Ishikawa (cell line): ENCODE measurements around the gene EVA1A.

ENCODE experiments used
- CEBPB ChIP-seq: IDR thresholded peaks from 2 replicates; pipeline ENCODE4 v1.6.1; 2012
- CREB1 ChIP-seq: IDR thresholded peaks from 2 replicates; pipeline ENCODE4 v1.6.1; 2012; ENCODE audit warnings: low read depth
- EGR1 ChIP-seq: IDR thresholded peaks from 2 replicates; pipeline ENCODE4 v1.6.1; 2012
- EP300 ChIP-seq: IDR thresholded peaks from 2 replicates; pipeline ENCODE4 v1.6.1; 2012; ENCODE audit warnings: borderline replicate concordance
- FOXM1 ChIP-seq: IDR thresholded peaks from 2 replicates; pipeline ENCODE4 v1.6.1; 2012; ENCODE audit warnings: low read depth, borderline replicate concordance
- MAX ChIP-seq: IDR thresholded peaks from 2 replicates; pipeline ENCODE4 v1.6.1; 2012
- NFIC ChIP-seq: IDR thresholded peaks from 2 replicates; pipeline ENCODE4 v1.6.1; 2012
- RAD21 ChIP-seq: IDR thresholded peaks from 2 replicates; pipeline ENCODE4 v1.6.1; 2012; ENCODE audit warnings: low read depth
- REST ChIP-seq: IDR thresholded peaks from 2 replicates; pipeline ENCODE4 v1.6.1; 2012; ENCODE audit warnings: low read depth, mild to moderate bottlenecking
- TAF1 ChIP-seq: IDR thresholded peaks from 2 replicates; pipeline ENCODE4 v1.6.1; 2012; ENCODE audit warnings: low read depth, mild to moderate bottlenecking
- TCF12 ChIP-seq: IDR thresholded peaks from 2 replicates; pipeline ENCODE4 v1.6.1; 2012; ENCODE audit warnings: low read depth
- TEAD4 ChIP-seq: IDR thresholded peaks from 2 replicates; pipeline ENCODE4 v1.6.1; 2012
- YY1 ChIP-seq: IDR thresholded peaks from 2 replicates; pipeline ENCODE4 v1.6.1; 2012; ENCODE audit warnings: low read depth
- ZBTB7A ChIP-seq: IDR thresholded peaks from 2 replicates; pipeline ENCODE4 v1.6.1; 2012; ENCODE audit warnings: low read depth
- TF ChIP-seq, protein P1 (sequence below): IDR thresholded peaks from 2 replicates; pipeline ENCODE4 v1.6.1; 2012

The EVA1A gene

DNA sequence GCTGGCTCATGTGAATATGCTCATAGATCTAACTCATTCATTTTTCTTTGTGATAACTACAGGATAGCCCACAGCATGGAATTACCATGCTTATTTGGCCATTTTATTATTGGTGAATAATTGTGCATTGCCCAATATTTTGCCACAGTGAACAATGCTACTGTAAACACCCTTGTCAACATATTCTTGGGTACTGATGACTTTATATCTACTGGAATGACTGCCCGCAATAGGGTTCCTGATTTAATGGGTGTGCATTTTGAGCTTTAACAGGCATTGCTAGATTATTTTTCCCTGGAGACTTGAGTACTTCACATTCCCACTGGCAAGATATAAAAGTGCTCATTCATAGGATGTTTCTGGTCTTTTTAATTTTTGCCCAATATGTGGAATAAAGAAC is 42.7 kb upstream of the EVA1A start:
- TF ChIP-seq NFIC (no peak), CREB1 (no peak), EGR1 (no peak), YY1 (no peak), REST (no peak)
- TF ChIP-seq, protein P1, sequence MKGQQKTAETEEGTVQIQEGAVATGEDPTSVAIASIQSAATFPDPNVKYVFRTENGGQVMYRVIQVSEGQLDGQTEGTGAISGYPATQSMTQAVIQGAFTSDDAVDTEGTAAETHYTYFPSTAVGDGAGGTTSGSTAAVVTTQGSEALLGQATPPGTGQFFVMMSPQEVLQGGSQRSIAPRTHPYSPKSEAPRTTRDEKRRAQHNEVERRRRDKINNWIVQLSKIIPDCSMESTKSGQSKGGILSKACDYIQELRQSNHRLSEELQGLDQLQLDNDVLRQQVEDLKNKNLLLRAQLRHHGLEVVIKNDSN: no peak

GRCh38 chr2:75602724-75603342 is 42.1 kb upstream of the EVA1A start:
- no peak for TF ChIP-seq RAD21
- TF ChIP-seq CEBPB: no peak
- TF ChIP-seq REST: no peak
- no peak for TF ChIP-seq NFIC
- TF ChIP-seq TEAD4: no peak
- no peak for TF ChIP-seq CREB1
- TF ChIP-seq EP300: no peak
- TF ChIP-seq ZBTB7A: no peak
- TF ChIP-seq YY1: no peak
- no peak for TF ChIP-seq TCF12
- TF ChIP-seq EGR1: no peak
- TF ChIP-seq FOXM1: no peak
- TF ChIP-seq, protein P1: no peak
- no peak for TF ChIP-seq TAF1
- TF ChIP-seq MAX: no peak

DNA sequence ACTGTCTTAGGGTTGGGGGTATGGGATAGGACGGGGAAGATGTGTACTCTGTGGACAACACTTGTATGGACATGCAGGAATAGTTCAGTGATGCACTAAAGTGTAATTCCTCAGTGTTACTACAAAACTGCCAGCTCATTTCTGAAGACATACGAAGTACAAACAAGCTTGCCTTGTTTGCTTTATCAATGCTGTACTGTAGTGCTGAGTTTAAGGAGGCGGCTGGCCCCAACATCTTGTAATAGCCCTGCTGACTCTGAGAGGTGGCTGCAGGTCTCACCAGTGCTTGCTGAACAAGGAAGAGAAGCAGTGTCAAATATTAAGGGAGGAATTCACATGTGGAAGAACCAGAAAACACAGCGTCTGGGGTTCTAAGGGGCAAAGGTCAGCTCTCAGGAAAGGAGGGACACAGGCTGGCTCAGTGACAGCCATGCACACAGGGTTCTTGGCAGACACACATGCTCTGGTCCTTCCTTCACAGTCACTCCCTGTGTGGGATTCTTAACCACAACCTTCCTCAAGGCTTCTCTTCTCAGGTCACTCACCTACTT is 39.8 kb upstream of the EVA1A start:
- no peak for TF ChIP-seq RAD21
- TF ChIP-seq, protein P1: no peak
- no peak for TF ChIP-seq CEBPB
- TF ChIP-seq YY1: no peak
- TF ChIP-seq TAF1: no peak
- TF ChIP-seq MAX: no peak
- TF ChIP-seq TCF12: no peak
- TF ChIP-seq TEAD4: no peak
- no peak for TF ChIP-seq ZBTB7A
- no peak for TF ChIP-seq FOXM1
- TF ChIP-seq EGR1: no peak
- TF ChIP-seq EP300: no peak
- TF ChIP-seq NFIC: no peak
- TF ChIP-seq CREB1: no peak

DNA sequence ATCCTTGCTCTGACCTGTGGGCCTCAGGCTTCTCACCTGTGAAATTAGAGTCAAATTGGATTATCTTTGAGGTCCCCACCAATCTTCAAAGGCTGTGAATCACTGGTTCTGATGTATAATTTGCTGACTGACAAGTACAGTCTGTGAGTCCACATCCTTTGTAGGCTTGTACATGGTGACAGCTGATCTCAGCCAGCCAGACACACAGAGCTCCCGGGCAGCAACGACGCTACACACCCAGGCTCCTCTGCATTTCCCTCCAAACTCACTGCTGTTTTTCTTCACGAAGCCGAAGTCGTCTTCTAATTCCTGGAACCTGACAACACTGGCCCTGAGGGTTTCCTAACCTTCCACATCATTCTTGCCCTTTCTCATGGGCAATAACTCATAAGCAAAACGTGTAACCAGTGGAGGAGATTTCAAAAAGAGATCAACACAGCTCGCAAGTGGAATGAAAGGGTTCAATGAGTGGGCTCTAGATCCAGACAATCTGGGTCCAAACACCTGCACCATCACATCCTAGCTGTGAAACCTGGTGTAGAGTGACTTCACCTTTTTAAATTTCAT is 37.9 kb upstream of the EVA1A start:
- TF ChIP-seq TAF1 (no peak), ZBTB7A (no peak), TCF12 (no peak), CREB1 (no peak), TEAD4 (no peak), RAD21 (no peak), EP300 (no peak), REST (no peak), YY1 (no peak), NFIC (no peak)
- TF ChIP-seq, protein P1: no peak
